Measurements from ENCODE around the gene HAND1. TPM values are rescaled to one million over a fixed set of nuclear protein-coding genes. Genes with fewer than 3 reads are reported as not detected.

Gene HAND1
- total and polyA plus RNA-seq, 9 of the 15 experiments (the other 6 are each of a cell fraction or from before 2014, with no cell fraction given), result not detected

- TF ChIP-seq ELK1 (CRISPR knock-in tag; IDR thresholded peaks at IDR 0.05) (no peak), ZC3H11A (IDR thresholded peaks at IDR 0.05; ENCODE audit: low read depth, low read length) (no peak), PBX2 (CRISPR knock-in tag; IDR thresholded peaks at IDR 0.05; ENCODE audit: low read depth) (no peak), PBX2 (tag; conservative IDR thresholded peaks at IDR 0.05; ENCODE audit: low read depth) (no peak)
These were observed 35.2 kb downstream of the HAND1 start (continued) for GRCh38 chr5:154442801-154443200.

GRCh38 chr5:154440540-154440939 is 37.5 kb downstream of the HAND1 start:
- no TSS peak for BruUV-seq (replicated peaks)
- ChIA-PET CTCF (ENCODE audit: low intra/inter-chr PET ratio) (no interaction called here), POLR2A (no interaction called here)
- FAIRE-seq, result no peak
- H2AFZ ChIP-seq (ENCODE audit: low read depth, low read length), result no peak overlapping the region
- TF ChIP-seq FOXP4 (CRISPR knock-in tag; IDR thresholded peaks at IDR 0.05; ENCODE audit: borderline replicate concordance) (no peak), CEBPB (tag; IDR thresholded peaks at IDR 0.05) (peak; percentile 60)
- H3K4me1 ChIP-seq (replicated peaks in 1 of 2; ENCODE audit: control insufficient read depth in 2 of 2, insufficient read depth in 2 of 2, low read length in 2 of 2), result peaks cover 0 to 7% of the 10 kb centered on the region in 2 experiments; a peak in 3 of 5 replicates
- no peaks in the 10 kb centered on the region for H3K9me3 ChIP-seq (replicated peaks; ENCODE audit: control insufficient read depth, insufficient read depth, low read depth, low read length)
- intact Hi-C loops (cut with micrococcal nuclease) (no loop called here), in situ Hi-C loops (cut with MboI) (no loop called here)
- WGBS (ENCODE audit: insufficient coverage, low coverage, missing lambda C conversion rate), result 82% methylated on average over 5 of the region's 5 CpGs
- no peaks in the 10 kb centered on the region for H3K9me1 ChIP-seq (ENCODE audit: control insufficient read depth, insufficient read depth, low read length)
- no peak for ATAC-seq
- H3K9ac ChIP-seq (ENCODE audit: insufficient read depth in 1 of 2, low read depth in 2 of 2, low read length in 2 of 2), result no peak overlapping the region
- no peak overlapping the region for H3K27ac ChIP-seq (ENCODE audit: extremely low read depth, low read depth, low read length)
- no peak for DNase-seq (ENCODE audit: extremely low read depth in 1 of 4, low spot score in 3 of 4)
- no peak overlapping the region for H3K4me2 ChIP-seq (ENCODE audit: insufficient read depth, low read length)
- H3K27me3 ChIP-seq (ENCODE audit: control insufficient read depth in 2 of 2, insufficient read depth in 2 of 2, low read length in 2 of 2), result no peaks in the 10 kb centered on the region
- H3K4me3 ChIP-seq, result no peak overlapping the region
- peaks cover 65% of the 10 kb centered on the region for H3K36me3 ChIP-seq (ENCODE audit: control insufficient read depth, insufficient read depth, low read length)
- peaks cover 13% of the 10 kb centered on the region; the same call in 2 of the 3 replicates for H3K79me2 ChIP-seq (ENCODE audit: control insufficient read depth, insufficient read depth, low read length)
- no peaks in the 10 kb centered on the region for H4K20me1 ChIP-seq (replicated peaks; ENCODE audit: control insufficient read depth, insufficient read depth, low read length)
